HCT116 (cell line): ENCODE measurements around the gene ARFGEF3. TPM values are rescaled to one million over a fixed set of nuclear protein-coding genes. Genes with fewer than 3 reads are reported as not detected.

ENCODE experiments used
- ATAC-seq: fragments of 200-7000 bp; cut with Tn5 transposase; 2 replicates; pipeline ENCODE4 v1.9.1; 2020; ENCODE audit warnings: mild to moderate bottlenecking, moderate library complexity
- BruUV-seq: library from RNA; stranded (reverse); fragments of 400-500 nt; replicated peaks from 2 replicates; lab custom pipeline; 2021; lab: Mats Ljungman, UMichigan
- CTCF ChIA-PET: fragments of 300-600 bp; sonication (Branson Sonifier 250); formaldehyde crosslinking; loops from one replicate; lab custom pipeline; 2021; ENCODE audit warnings: antibody characterized with exemption; lab: Charles Lee
- POLR2A ChIA-PET: fragments of 300-600, 350-600 bp; sonication (Branson Sonifier 250); formaldehyde crosslinking; loops from one replicate; lab custom pipeline; 2021; ENCODE audit warnings: antibody characterized with exemption; lab: Charles Lee
- RAD21 ChIA-PET, 2 experiments: fragments of 300-600 bp; sonication (Branson Sonifier 250); formaldehyde crosslinking; loops; one replicate each; lab custom pipeline; 2023; ENCODE audit warnings: low total read pairs in 2 of 2; ENCODE audit not compliant: uncharacterized antibody in 2 of 2, unreplicated experiment in 2 of 2, low non-redundant PET in 1 of 2; lab: Charles Lee
- DNase-seq: peaks from one replicate; pipeline ENCODE4 v3.0.0-alpha.2; 2010; ENCODE audit warnings: low read depth, low spot score
- H2AFZ ChIP-seq: fragments of 200-600 bp; shearing (Covaris generic), sonication (generic); 2 replicates; pipeline ENCODE4 v1.6.1; 2017; ENCODE audit warnings: low read depth, mixed run types, mixed read lengths, antibody characterized with exemption, low read length; ENCODE audit not compliant: poor library complexity, severe bottlenecking
- H3K27ac ChIP-seq: 2 replicates; pipeline ENCODE4 v1.5.1; 2012; ENCODE audit warnings: low read depth, low read length
- H3K27me3 ChIP-seq: fragments of 200-600 bp; sonication (generic); 2 replicates; pipeline ENCODE4 v1.6.1; 2016; ENCODE audit warnings: mixed run types, low read length, mixed read lengths; ENCODE audit not compliant: insufficient read depth
- H3K36me3 ChIP-seq, 2 experiments: fragments of 200-500 bp in 1 of 2; fragments of 200-600 bp in 1 of 2; sonication (Bioruptor generic) in 1 of 2; sonication (generic) in 1 of 2; 2 replicates each; pipeline versions ENCODE4 v1.5.1 to v1.6.1; 2014 to 2016; ENCODE audit warnings: low read length in 2 of 2, inconsistent platforms in 1 of 2, mixed read lengths in 1 of 2, mixed run types in 1 of 2; ENCODE audit not compliant: insufficient read depth in 2 of 2, control insufficient read depth in 1 of 2
- H3K4me1 ChIP-seq, 2 experiments: fragments of 200-600 bp in 1 of 2; sonication (generic) in 1 of 2; 2 replicates each; pipeline versions ENCODE4 v1.5.1 to v1.6.1; 2012 to 2017; ENCODE audit warnings: low read length in 2 of 2, inconsistent platforms in 1 of 2, mild to moderate bottlenecking in 1 of 2, mixed read lengths in 1 of 2, mixed run types in 1 of 2, moderate library complexity in 1 of 2; ENCODE audit not compliant: insufficient read depth in 2 of 2, control insufficient read depth in 1 of 2
- H3K4me2 ChIP-seq: fragments of 200-600 bp; sonication (generic); 2 replicates; pipeline ENCODE4 v1.6.1; 2017; ENCODE audit warnings: mixed run types, low read length, mixed read lengths
- H3K4me3 ChIP-seq, 2 experiments: fragments of 200-600 bp in 1 of 2; sonication (generic) in 1 of 2; replicated peaks in 1 of 2; 2 replicates each; pipeline ENCODE4 v1.5.1; 2011 to 2016; ENCODE audit warnings: low read length in 2 of 2, control low read depth in 1 of 2, low read depth in 1 of 2, mild to moderate bottlenecking in 1 of 2, mixed read lengths in 1 of 2, mixed run types in 1 of 2
- H3K79me2 ChIP-seq: fragments of 200-600 bp; sonication (generic); 2 replicates; pipeline ENCODE4 v1.6.1; 2017; ENCODE audit warnings: mild to moderate bottlenecking, mixed run types, low read length, moderate library complexity, mixed read lengths; ENCODE audit not compliant: insufficient read depth
- H3K9ac ChIP-seq: fragments of 200-600 bp; sonication (generic); 2 replicates; pipeline ENCODE4 v1.6.1; 2016; ENCODE audit warnings: low read length, mixed read lengths
- H3K9me2 ChIP-seq: fragments of 200-600 bp; sonication (generic), shearing (Covaris generic); 2 replicates; pipeline ENCODE4 v1.6.1; 2017; ENCODE audit warnings: mixed run types, mild to moderate bottlenecking, moderate library complexity; ENCODE audit not compliant: insufficient read depth
- H3K9me3 ChIP-seq, 2 experiments: fragments of 200-500 bp in 1 of 2; fragments of 200-600 bp in 1 of 2; sonication (Bioruptor generic) in 1 of 2; sonication (generic) in 1 of 2; 2 replicates each; pipeline ENCODE4 v1.6.1; 2014 to 2017; ENCODE audit warnings: low read length in 2 of 2, mixed read lengths in 2 of 2, inconsistent platforms in 1 of 2, low read depth in 1 of 2, mild to moderate bottlenecking in 1 of 2, mixed run types in 1 of 2, moderate library complexity in 1 of 2; ENCODE audit not compliant: control insufficient read depth in 1 of 2, insufficient read depth in 1 of 2
- H4K20me1 ChIP-seq: fragments of 200-600 bp; sonication (generic), shearing (Covaris generic); 2 replicates; pipeline ENCODE4 v1.6.1; 2017; ENCODE audit warnings: mixed run types, mild to moderate bottlenecking, moderate library complexity; ENCODE audit not compliant: insufficient read depth
- CBX3 ChIP-seq: IDR thresholded peaks from 2 replicates; pipeline ENCODE4 v1.6.1; 2012; ENCODE audit warnings: low read depth
- CEBPB ChIP-seq: IDR thresholded peaks from 2 replicates; pipeline ENCODE4 v1.6.1; 2012; ENCODE audit warnings: low read depth
- EGR1 ChIP-seq: IDR thresholded peaks from 2 replicates; pipeline ENCODE4 v1.6.1; 2012; ENCODE audit warnings: low read depth
- EZH2 ChIP-seq: fragments of 200-600 bp; sonication (generic); IDR thresholded peaks from 2 replicates; pipeline ENCODE4 v1.6.1; 2017; ENCODE audit warnings: antibody characterized with exemption, mixed run types
- FOSL1 ChIP-seq: IDR thresholded peaks from 2 replicates; pipeline ENCODE4 v1.6.1; 2012; ENCODE audit warnings: low read depth
- JUND ChIP-seq: IDR thresholded peaks from 2 replicates; pipeline ENCODE4 v1.6.1; 2012
- MAX ChIP-seq: IDR thresholded peaks from 2 replicates; pipeline ENCODE4 v1.6.1; 2012
- POLR2A ChIP-seq: IDR thresholded peaks from 2 replicates; pipeline ENCODE4 v1.7.0; 2011; ENCODE audit warnings: borderline replicate concordance; ENCODE audit not compliant: insufficient read depth, insufficient read length; ENCODE audit errors: extremely low read depth
- POLR2AphosphoS5 ChIP-seq: IDR thresholded peaks from 2 replicates; pipeline ENCODE4 v1.6.1; 2011; ENCODE audit warnings: mild to moderate bottlenecking, low read depth, low read length, moderate library complexity
- RAD21 ChIP-seq: IDR thresholded peaks from 2 replicates; pipeline ENCODE4 v1.6.1; 2012; ENCODE audit warnings: low read depth, mild to moderate bottlenecking
- REST ChIP-seq: IDR thresholded peaks from 2 replicates; pipeline ENCODE4 v1.6.1; 2012; ENCODE audit warnings: low read depth
- SIN3A ChIP-seq: IDR thresholded peaks from 2 replicates; pipeline ENCODE4 v1.6.1; 2012; ENCODE audit warnings: low read depth
- SRF ChIP-seq: IDR thresholded peaks from 2 replicates; pipeline ENCODE4 v1.6.1; 2012; ENCODE audit warnings: low read depth
- YY1 ChIP-seq: IDR thresholded peaks from 2 replicates; pipeline ENCODE4 v1.6.1; 2011; ENCODE audit warnings: low read length, low read depth, moderate library complexity, mild to moderate bottlenecking; ENCODE audit not compliant: insufficient replicate concordance; ENCODE audit errors: extremely low read depth
- ZFX ChIP-seq: fragments of 450-650 bp; IDR thresholded peaks from 2 replicates; pipeline ENCODE4 v1.6.1; 2017
- intact Hi-C: fragments of 100-400 bp; cut with micrococcal nuclease; formaldehyde crosslinking; loops from 2 replicates; pipeline ENCODE4 v1.10.0; 2022
- total RNA-seq: library from RNA; stranded (reverse); gene quantifications from one replicate; pipeline ENCODE4 v1.2.1, GENCODE V29; 2021; ENCODE audit not compliant: unreplicated experiment
- TF ChIP-seq, protein P1 (sequence below), 3 experiments: fragments of 200-600 bp in 1 of 3; sonication (generic) in 1 of 3; IDR thresholded peaks in 2 of 3; conservative IDR thresholded peaks in 1 of 3; 2 replicates each; pipeline ENCODE4 v1.5.1; 2012 to 2017; ENCODE audit warnings: low read depth in 2 of 3, low read length in 2 of 3, antibody characterized with exemption in 1 of 3, borderline replicate concordance in 1 of 3, control low read depth in 1 of 3, mild to moderate bottlenecking in 1 of 3, mixed read lengths in 1 of 3, mixed run types in 1 of 3, moderate library complexity in 1 of 3; ENCODE audit not compliant: insufficient read depth in 1 of 3
- TF ChIP-seq, protein P2 (sequence below): IDR thresholded peaks from 2 replicates; pipeline ENCODE4 v1.6.1; 2012
- TF ChIP-seq, protein P3 (sequence below): IDR thresholded peaks from 2 replicates; pipeline ENCODE4 v1.6.1; 2011; ENCODE audit warnings: mild to moderate bottlenecking, low read length, moderate library complexity; ENCODE audit not compliant: insufficient replicate concordance; ENCODE audit errors: extremely low read depth

ARFGEF3 gene
- total RNA-seq, 1 experiment from 2014 or later, result 3.8 TPM

DNA sequence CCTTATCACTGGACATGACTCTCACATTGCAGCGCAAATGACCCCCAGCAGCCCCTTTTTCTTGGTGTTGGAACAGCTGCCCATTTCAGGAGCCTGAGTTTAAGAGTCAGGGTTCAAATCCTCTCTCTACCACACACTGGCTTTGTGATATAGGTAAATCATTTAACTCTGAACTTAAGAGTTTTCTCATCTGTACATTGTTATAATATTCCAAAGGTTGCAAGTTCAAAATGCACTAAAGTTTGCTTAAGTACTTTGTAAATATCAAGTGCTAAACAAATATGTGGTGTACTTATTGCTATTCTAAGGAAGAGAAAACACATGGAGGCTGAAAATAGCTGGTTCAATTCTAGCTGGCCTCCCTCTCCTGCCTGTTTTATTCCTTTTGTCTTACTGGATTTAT is 95.9 kb downstream of the ARFGEF3 start:
- ChIA-PET CTCF (no interaction called here), RAD21 (no interaction called here), POLR2A (no interaction called here)
- intact Hi-C loops, result no loop called here
- H3K9ac ChIP-seq, result no peak overlapping the region
- H3K9me2 ChIP-seq, result no peaks in the 10 kb centered on the region
- no peaks in the 10 kb centered on the region for H3K4me1 ChIP-seq
- DNase-seq, result no peak
- no peak overlapping the region for H2AFZ ChIP-seq
- no peaks in the 10 kb centered on the region for H3K36me3 ChIP-seq
- no peaks in the 10 kb centered on the region for H3K9me3 ChIP-seq
- H3K27me3 ChIP-seq, result no peaks in the 10 kb centered on the region
- H3K4me2 ChIP-seq, result no peak overlapping the region
- no peaks in the 10 kb centered on the region for H3K79me2 ChIP-seq
- no peak for ATAC-seq
- H3K4me3 ChIP-seq, result no peak overlapping the region
- TF ChIP-seq YY1, result no peak
- no peak for TF ChIP-seq JUND
- TF ChIP-seq ZFX, result no peak
- no peak for TF ChIP-seq POLR2A
- TF ChIP-seq, protein P1, sequence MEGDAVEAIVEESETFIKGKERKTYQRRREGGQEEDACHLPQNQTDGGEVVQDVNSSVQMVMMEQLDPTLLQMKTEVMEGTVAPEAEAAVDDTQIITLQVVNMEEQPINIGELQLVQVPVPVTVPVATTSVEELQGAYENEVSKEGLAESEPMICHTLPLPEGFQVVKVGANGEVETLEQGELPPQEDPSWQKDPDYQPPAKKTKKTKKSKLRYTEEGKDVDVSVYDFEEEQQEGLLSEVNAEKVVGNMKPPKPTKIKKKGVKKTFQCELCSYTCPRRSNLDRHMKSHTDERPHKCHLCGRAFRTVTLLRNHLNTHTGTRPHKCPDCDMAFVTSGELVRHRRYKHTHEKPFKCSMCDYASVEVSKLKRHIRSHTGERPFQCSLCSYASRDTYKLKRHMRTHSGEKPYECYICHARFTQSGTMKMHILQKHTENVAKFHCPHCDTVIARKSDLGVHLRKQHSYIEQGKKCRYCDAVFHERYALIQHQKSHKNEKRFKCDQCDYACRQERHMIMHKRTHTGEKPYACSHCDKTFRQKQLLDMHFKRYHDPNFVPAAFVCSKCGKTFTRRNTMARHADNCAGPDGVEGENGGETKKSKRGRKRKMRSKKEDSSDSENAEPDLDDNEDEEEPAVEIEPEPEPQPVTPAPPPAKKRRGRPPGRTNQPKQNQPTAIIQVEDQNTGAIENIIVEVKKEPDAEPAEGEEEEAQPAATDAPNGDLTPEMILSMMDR (IDR thresholded peaks at IDR 0.05 in 2 of 3, conservative IDR thresholded peaks at IDR 0.05 in 1 of 3; ENCODE audit: borderline replicate concordance in 1 of 3, insufficient read depth in 1 of 3, low read depth in 2 of 3, low read length in 2 of 3), result no peak
- no peak for TF ChIP-seq POLR2AphosphoS5
- no peak for TF ChIP-seq EZH2
- no peak for TF ChIP-seq CBX3
- TF ChIP-seq FOSL1, result no peak
- TF ChIP-seq RAD21, result no peak
- TF ChIP-seq CEBPB, result no peak
- no peak for TF ChIP-seq EGR1
- TF ChIP-seq, protein P2, sequence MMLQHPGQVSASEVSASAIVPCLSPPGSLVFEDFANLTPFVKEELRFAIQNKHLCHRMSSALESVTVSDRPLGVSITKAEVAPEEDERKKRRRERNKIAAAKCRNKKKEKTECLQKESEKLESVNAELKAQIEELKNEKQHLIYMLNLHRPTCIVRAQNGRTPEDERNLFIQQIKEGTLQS, result no peak
- TF ChIP-seq SIN3A, result no peak
- no peak for TF ChIP-seq SRF
- TF ChIP-seq REST, result no peak
- TF ChIP-seq, protein P3, sequence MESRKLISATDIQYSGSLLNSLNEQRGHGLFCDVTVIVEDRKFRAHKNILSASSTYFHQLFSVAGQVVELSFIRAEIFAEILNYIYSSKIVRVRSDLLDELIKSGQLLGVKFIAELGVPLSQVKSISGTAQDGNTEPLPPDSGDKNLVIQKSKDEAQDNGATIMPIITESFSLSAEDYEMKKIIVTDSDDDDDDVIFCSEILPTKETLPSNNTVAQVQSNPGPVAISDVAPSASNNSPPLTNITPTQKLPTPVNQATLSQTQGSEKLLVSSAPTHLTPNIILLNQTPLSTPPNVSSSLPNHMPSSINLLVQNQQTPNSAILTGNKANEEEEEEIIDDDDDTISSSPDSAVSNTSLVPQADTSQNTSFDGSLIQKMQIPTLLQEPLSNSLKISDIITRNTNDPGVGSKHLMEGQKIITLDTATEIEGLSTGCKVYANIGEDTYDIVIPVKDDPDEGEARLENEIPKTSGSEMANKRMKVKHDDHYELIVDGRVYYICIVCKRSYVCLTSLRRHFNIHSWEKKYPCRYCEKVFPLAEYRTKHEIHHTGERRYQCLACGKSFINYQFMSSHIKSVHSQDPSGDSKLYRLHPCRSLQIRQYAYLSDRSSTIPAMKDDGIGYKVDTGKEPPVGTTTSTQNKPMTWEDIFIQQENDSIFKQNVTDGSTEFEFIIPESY, result no peak
- TF ChIP-seq MAX, result no peak
- no peak overlapping the region for H3K27ac ChIP-seq
- BruUV-seq, result no TSS peak
- H4K20me1 ChIP-seq, result no peaks in the 10 kb centered on the region
